GM18867 (cell line): ENCODE data around the gene C16orf46.

Source experiments
- ATAC-seq: cut with Tn5 transposase; IDR thresholded peaks from one replicate; pipeline ENCODE4 v1.9.1; 2021; ENCODE audit warnings: mild to moderate bottlenecking, moderate library complexity; ENCODE audit not compliant: unreplicated experiment

C16orf46 gene

DNA sequence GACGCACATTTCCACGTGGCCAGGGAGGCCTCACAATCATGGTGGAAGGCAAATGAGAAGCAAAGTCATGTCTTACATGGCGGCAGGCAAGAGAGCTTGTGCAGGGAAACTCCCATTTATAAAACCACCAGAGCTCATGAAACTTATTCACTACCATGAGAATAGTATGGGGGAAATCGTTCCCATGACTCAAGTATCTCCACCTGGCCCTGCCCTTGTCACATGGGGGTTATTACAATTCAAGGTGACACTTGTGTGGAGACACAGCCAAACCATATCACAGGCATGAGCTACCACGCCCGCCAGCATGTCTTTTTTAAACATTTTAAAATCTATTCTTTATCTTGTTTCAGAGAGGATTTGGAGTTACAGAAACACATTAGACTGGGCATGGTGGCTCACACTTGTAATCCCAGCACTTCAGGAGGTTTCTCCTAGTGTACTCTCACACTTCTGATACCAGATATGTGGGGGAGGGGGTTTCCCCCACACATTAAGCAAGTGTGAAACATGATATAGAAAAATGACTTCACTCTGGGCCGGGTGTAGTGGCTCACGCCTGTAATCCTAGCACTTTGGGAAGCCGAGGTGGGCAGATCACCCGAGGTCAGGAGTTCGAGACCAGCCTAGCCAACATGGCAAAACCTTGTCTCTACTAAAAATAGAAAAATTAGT is 47.0 kb downstream of the C16orf46 start:
- no peak for ATAC-seq

DNA sequence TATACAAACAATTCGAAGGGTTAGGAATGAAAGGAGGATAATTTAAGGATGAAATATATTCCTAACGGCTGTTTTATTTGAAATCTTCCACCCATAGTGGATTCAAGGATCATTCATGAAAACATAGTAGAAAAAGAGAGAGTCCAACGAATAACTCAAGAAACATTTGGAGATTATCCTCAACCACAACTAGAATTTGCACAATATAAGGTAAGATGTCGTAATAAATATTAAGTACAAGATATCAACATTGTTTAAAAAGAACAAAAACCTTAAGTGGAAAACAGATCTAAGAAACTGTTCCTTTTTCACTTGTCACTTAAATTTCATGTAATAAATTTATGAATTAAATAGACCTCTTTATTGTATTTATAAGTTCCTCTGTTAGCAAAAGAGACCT is 50.6 kb downstream of the C16orf46 start:
- no peak for ATAC-seq

DNA sequence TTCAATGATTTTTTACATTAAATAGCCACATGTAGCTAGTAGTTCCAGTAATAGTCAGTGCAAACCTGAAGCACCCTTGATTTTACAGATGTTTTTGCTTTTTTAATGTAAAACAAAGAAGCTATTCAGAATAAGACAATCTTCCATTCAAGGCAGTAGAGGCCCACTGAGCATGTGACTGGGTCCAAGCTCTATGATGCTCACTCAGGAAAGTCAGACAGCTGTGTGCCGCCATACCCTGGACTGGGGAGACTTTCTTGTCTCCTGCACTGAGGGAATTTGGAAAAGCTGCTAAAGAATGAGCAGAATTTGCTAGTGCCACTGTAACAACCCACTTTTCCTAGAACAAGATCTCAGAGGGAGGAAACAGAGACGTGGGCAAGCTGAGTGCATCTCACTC is 58.5 kb downstream of the C16orf46 start:
- no peak for ATAC-seq

DNA sequence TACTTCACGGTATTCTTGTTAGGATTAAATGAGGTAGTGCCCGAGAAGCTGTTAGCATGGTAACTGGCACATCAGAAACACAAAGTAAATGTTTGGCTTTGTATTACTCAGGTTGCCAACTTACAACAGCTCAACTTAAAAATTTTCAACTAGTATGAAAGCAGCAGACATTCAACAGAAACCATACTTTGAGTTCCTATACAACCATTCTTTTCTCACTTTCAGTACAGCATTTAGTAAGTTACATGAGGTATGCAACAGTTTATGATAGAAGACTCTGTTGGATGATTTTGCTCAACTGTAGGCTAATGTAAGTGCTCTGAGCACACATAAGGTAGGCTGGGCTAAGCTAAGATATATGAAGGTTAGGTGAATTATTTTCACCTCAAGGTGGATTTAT is 62.4 kb downstream of the C16orf46 start:
- no peak for ATAC-seq

DNA sequence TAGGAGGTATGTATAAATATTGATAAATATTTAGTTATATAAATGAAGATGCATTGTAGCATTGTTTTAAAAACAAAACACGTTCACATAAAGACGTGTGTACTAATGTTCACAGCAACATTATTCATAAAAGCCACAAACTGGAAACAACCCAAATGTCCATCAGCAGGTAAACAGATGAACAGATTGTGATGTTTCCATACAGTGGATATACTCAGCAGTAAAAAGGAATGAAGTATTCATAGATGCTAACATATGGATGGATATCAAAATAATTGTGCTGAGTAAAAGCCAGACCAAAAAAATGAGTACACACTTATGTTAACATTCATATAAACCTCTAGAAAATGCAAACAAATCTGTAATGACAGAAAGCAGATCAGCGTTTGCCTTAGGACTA is 64.1 kb downstream of the C16orf46 start:
- ATAC-seq, result no peak
